Measurements from ENCODE around the gene RING1. TPM values are rescaled to one million over a fixed set of nuclear protein-coding genes. Genes with fewer than 3 reads are reported as not detected.

RING1 gene
- 10 to 100 TPM in 1 of 2 donors, 1 to 10 TPM in 1; 7.5 to 13.9 TPM for total RNA-seq

DNA sequence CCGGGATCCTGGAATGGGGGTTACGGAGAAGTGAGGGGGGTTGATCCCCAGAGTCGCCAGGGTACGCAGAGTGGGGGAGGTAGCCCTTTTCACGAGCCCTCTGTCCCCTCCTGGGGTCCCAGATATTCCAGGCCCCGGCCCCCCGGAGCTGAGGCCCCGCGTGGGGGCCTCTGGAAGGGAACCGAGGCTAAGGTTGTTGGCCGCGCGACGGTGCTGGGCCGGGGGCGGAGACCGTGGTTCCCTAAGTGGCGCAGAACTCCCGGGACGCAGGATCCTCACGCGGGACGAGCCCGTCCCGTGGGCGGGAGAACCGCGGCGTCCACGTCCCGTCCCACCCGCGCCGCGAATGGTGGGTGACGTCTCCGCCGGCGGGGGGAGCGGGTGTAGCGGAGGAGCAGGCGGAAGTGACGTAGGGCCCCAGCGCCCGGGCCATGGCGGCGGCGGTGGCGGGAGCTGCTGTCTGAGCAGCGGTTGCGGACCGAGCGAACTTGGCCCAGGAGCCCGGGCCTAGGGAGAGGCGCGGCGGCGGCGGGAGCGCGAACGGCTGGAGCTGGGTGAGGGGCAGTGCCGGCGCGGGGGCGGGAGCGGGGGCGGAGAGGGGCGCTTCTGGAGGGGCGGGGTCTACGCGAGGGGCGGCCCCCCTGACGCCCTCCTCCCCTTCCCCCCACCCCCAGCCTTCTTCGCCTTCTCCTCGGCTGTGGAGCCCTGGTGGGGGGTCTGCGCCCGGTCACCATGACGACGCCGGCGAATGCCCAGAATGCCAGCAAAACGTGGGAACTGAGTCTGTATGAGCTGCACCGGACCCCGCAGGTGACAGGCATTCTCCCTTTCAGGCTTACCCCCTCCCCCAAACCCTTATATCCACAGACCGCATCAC lies at the start of gene RING1:
TSS of gene RING1 (plus strand) at position 410 of the 877 bp plus-strand sequence. CDS start at position 733, 323 bp downstream.
- DNase-seq (ENCODE audit: low spot score) = peak; percentile 87
- Histone ChIP-seq H3K4me3 (peak within 1 kb of the TSS; percentile 67 to 87), H3K9me3 (no peaks in the 10 kb centered on the region), H3K27ac (peak within 1 kb of the TSS; percentile 89 to 94), H3K36me3 (peaks cover 21% of the 10 kb centered on the region), H3K4me1 (peaks cover 0 to 49% of the 10 kb centered on the region in 2 donors), H3K27me3 (no peaks in the 10 kb centered on the region)
- TF ChIP-seq, protein P1, sequence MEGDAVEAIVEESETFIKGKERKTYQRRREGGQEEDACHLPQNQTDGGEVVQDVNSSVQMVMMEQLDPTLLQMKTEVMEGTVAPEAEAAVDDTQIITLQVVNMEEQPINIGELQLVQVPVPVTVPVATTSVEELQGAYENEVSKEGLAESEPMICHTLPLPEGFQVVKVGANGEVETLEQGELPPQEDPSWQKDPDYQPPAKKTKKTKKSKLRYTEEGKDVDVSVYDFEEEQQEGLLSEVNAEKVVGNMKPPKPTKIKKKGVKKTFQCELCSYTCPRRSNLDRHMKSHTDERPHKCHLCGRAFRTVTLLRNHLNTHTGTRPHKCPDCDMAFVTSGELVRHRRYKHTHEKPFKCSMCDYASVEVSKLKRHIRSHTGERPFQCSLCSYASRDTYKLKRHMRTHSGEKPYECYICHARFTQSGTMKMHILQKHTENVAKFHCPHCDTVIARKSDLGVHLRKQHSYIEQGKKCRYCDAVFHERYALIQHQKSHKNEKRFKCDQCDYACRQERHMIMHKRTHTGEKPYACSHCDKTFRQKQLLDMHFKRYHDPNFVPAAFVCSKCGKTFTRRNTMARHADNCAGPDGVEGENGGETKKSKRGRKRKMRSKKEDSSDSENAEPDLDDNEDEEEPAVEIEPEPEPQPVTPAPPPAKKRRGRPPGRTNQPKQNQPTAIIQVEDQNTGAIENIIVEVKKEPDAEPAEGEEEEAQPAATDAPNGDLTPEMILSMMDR (IDR thresholded peaks at IDR 0.05) = no peak

DNA sequence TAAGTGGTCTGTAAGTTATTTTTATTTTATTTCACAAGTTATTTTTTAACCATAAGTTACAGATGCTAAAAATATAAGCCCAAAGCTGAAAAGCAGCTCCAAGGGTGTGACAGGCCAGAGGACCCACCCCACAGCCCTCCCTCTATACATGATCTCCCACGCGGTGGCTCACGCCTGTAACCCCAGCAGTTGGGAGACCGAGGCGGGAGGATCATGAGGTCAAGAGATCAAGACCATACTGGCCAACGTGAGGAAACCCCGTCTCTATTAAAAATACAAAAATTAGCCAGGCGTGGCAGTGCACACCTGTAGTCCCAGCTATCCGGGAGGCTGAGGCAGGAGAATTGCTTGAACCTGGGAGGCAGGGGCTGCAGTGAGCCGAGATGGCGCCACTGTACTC lies 48.2 kb upstream of the RING1 start:
- TF ChIP-seq, protein P1 (IDR thresholded peaks at IDR 0.05) = no peak
- Histone ChIP-seq H3K4me1 (peaks cover 0 to 18% of the 10 kb centered on the region in 2 donors), H3K27me3 (no peaks in the 10 kb centered on the region), H3K36me3 (no peaks in the 10 kb centered on the region), H3K27ac (no peak overlapping the region), H3K9me3 (no peaks in the 10 kb centered on the region), H3K4me3 (no peak overlapping the region)
- no peak for DNase-seq (ENCODE audit: low spot score)

DNA sequence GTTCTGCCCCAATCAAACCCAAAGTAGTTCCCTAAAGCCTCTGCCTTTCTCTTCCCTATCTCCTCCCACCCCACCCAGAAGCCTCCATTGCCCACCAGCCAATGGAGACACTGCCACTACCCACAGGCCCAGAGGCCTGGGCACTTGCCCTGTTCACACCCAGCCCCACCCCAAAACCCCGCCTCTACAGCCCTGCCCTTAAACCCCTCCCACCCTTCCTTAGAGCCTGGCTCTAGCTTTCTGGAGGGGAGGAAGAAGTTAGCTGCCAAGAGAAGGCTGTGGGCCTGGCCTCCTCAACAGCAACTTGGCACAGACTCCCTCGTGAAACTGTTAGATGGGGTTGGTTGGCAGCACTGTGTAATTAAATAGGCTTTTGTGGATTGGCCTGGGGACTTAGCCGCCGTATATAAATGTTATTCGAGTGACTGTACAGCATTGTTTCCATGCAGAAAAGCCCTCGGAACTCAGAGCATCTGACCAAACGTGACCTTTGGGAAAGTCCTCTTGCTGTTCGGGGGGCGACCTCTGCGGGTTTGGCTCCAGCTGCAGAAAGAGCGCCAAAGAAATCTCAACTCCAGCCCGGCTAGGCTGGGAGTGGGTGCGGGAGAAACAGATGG lies 47.5 kb upstream of the RING1 start:
- H3K9me3 ChIP-seq = no peaks in the 10 kb centered on the region
- H3K4me1 ChIP-seq = peaks cover 0 to 18% of the 10 kb centered on the region in 2 donors
- no peaks in the 10 kb centered on the region for H3K36me3 ChIP-seq
- H3K4me3 ChIP-seq = peak overlapping the region in 1 of 2 donors; percentile 52
- TF ChIP-seq, protein P1 (IDR thresholded peaks at IDR 0.05) = no peak
- DNase-seq (ENCODE audit: low spot score) = no peak
- peak overlapping the region; percentile 23 to 59 for H3K27ac ChIP-seq
- H3K27me3 ChIP-seq = no peaks in the 10 kb centered on the region

DNA sequence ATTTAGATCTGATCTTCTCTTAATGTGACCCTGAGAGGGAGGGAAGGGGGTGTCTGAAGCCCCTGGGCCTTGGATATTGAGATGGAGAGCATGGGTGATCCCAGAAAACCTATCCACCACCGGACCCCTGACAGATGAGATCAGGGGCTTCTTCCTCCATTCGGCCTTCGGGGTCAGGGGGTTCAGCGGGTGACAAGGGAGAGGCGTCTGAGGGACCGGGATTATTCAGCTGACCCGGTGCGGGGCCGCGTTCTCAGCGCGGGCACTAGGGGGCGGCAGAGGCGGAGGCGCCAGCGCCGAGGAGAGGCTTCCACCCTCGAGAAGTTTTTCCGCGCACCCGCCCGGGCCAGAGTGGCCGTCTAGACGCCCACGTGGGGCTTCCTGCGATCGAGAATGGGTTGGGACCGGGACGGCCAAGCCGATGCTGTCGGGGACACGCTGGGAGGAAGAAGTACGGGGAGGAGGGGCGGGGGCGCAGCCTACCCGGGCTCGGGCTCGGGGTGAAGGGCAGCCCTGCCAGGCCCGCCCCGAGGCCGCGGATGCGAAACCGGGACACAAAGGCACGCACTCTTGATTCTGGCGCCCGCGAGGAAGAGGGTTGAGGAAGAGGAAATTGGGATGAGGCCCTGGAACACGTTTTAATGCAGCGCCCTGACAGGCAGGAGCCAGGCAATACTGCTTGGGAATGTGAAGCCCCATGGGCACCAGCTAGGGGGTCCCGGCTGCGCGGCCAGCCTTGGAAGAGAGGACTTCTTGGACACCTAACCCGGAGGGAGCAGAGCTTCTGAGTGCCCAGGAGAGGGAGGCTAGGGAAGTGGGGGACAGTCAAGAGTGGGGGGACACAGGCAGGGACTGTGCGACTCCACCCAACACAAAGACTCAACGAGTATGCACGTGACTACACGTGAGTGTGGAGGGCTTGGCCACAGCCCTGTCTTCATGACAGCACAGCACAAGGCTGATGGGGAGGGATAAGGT lies 46.7 kb upstream of the RING1 start:
- DNase-seq (ENCODE audit: low spot score) = peak; percentile 85
- H3K36me3 ChIP-seq = no peaks in the 10 kb centered on the region
- H3K9me3 ChIP-seq = no peaks in the 10 kb centered on the region
- H3K27me3 ChIP-seq = no peaks in the 10 kb centered on the region
- TF ChIP-seq, protein P1 (IDR thresholded peaks at IDR 0.05) = peak; percentile 91 to 99
- H3K27ac ChIP-seq = peak overlapping the region; percentile 23 to 59
- peaks cover 0 to 18% of the 10 kb centered on the region in 2 donors for H3K4me1 ChIP-seq
- peak overlapping the region; percentile 32 to 52 for H3K4me3 ChIP-seq

DNA sequence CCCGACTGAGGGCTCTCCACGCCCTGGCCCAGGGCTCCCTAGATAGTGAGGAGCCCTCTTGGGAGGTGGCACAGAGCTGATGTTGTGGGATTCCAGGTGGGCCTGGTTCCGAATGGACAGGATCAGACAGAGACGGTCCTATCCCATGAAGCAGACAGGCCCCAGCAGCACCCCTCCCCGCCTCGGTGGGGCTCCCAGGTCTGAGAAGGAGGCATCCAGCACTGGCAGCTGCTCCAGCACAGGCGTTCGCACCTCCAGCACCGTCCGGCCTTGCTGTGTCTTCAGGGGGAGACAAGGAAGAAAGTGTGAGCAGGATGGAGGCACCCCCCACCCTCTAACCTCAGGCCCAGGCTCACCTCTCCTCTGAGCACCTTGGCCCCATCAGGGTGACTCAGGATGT lies 44.8 kb upstream of the RING1 start:
- H3K27me3 ChIP-seq = no peaks in the 10 kb centered on the region
- TF ChIP-seq, protein P1 (IDR thresholded peaks at IDR 0.05) = no peak
- H3K36me3 ChIP-seq = no peaks in the 10 kb centered on the region
- H3K4me1 ChIP-seq = peaks cover 0 to 18% of the 10 kb centered on the region in 2 donors
- no peak overlapping the region for H3K27ac ChIP-seq
- H3K4me3 ChIP-seq = no peak overlapping the region
- no peaks in the 10 kb centered on the region for H3K9me3 ChIP-seq
- DNase-seq (ENCODE audit: low spot score) = no peak
